ENCODE results near the gene AOAH.

DNA sequence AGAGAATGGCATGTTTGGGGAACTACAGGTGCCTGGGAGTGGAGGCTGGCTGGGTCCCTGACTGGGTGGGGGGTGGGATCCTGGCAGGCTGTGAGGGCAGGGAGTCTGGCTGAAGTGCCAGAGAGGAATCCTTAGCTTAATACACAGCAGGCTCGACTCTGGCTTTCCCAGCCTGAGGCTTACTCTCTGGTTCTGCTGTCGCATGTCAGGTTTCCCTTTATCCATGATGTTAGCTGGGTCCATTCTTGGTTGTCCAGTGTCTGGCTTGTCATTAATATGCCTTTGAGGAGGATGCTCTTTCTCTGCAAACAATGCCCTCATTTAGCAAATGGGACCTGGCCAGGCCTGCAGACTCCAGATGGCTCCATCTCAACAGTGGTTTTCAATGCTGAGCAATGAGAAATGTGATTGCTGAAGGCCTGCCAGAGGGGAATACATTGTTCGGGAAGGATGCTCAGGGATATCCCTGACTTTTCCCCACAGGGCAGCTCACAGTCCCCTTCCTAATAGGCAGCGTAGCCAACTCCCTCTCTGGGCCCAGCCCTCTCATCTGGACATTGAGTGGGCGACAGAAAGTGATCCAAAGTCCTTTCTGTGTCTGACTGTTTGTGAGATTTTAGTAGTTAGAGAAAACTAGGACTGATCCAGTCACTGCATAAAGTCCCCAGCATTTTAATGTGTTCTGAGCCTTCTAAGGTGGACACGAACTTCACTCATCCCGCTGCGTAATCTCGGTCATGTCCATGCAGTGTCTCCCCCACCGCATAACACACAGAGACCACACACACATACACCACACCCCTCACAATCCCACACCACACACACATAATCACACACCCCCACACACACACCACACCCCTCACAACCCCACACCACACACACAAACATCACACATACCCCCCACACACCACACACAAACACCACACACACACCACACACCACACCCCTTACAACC lies 209.7 kb downstream of the AOAH start:
- no peak for TF ChIP-seq ZFP30 (CRISPR knock-in tag; IDR thresholded peaks at IDR 0.05)
- no peak for TF ChIP-seq SNAI2 (CRISPR knock-in tag; IDR thresholded peaks at IDR 0.05)
- TF ChIP-seq, protein P1, sequence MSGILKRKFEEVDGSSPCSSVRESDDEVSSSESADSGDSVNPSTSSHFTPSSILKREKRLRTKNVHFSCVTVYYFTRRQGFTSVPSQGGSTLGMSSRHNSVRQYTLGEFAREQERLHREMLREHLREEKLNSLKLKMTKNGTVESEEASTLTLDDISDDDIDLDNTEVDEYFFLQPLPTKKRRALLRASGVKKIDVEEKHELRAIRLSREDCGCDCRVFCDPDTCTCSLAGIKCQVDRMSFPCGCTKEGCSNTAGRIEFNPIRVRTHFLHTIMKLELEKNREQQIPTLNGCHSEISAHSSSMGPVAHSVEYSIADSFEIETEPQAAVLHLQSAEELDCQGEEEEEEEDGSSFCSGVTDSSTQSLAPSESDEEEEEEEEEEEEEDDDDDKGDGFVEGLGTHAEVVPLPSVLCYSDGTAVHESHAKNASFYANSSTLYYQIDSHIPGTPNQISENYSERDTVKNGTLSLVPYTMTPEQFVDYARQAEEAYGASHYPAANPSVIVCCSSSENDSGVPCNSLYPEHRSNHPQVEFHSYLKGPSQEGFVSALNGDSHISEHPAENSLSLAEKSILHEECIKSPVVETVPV (CRISPR knock-in tag; IDR thresholded peaks at IDR 0.05): no peak
- TF ChIP-seq, protein P2, sequence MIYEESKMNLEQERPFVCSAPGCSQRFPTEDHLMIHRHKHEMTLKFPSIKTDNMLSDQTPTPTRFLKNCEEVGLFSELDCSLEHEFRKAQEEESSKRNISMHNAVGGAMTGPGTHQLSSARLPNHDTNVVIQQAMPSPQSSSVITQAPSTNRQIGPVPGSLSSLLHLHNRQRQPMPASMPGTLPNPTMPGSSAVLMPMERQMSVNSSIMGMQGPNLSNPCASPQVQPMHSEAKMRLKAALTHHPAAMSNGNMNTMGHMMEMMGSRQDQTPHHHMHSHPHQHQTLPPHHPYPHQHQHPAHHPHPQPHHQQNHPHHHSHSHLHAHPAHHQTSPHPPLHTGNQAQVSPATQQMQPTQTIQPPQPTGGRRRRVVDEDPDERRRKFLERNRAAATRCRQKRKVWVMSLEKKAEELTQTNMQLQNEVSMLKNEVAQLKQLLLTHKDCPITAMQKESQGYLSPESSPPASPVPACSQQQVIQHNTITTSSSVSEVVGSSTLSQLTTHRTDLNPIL (CRISPR knock-in tag; IDR thresholded peaks at IDR 0.05; ENCODE audit: low read depth): no peak
- TF ChIP-seq ZNF70 (CRISPR knock-in tag; IDR thresholded peaks at IDR 0.05): no peak

Measured in SK-N-SH treated with all-trans-retinoic acid at 6 μM for 48 hours (cell line).